IPS-NIHi7 (cell line): ENCODE measurements around the gene ARRB1.

Experiments
- DNase-seq: peaks from one replicate; pipeline ENCODE4 v3.0.0; 2012; ENCODE audit warnings: mixed read lengths; ENCODE audit errors: extremely low spot score

The ARRB1 gene

GRCh38 chr11:75301601-75302345 lies 49.7 kb downstream of the ARRB1 start:
- DNase-seq, result no peak

GRCh38 chr11:75301131-75301530 lies 50.3 kb downstream of the ARRB1 start:
- no peak for DNase-seq

GRCh38 chr11:75298976-75299260 lies 52.5 kb downstream of the ARRB1 start:
- no peak for DNase-seq

GRCh38 chr11:75298191-75298975 lies 53.1 kb downstream of the ARRB1 start:
- DNase-seq, result no peak

GRCh38 chr11:75293903-75294302 lies 57.6 kb downstream of the ARRB1 start:
- DNase-seq, result no peak

- no peak for DNase-seq
Measured at GRCh38 chr11:75292943-75293342, 58.5 kb downstream of the ARRB1 start.

- no peak for DNase-seq
Measured at GRCh38 chr11:75291741-75292140, 59.7 kb downstream of the ARRB1 start.

- DNase-seq, result no peak
Measured at GRCh38 chr11:75289919-75290318, 61.5 kb downstream of the ARRB1 start.

GRCh38 chr11:75289511-75289760 lies 62.0 kb downstream of the ARRB1 start:
- no peak for DNase-seq

GRCh38 chr11:75287579-75287978 lies 63.9 kb downstream of the ARRB1 start:
- no peak for DNase-seq

GRCh38 chr11:75286826-75287465 lies 64.5 kb downstream of the ARRB1 start:
- DNase-seq, result no peak

- no peak for DNase-seq
Measured at GRCh38 chr11:75285776-75286360, 65.6 kb downstream of the ARRB1 start.

- DNase-seq, result peak; percentile 51
Measured at GRCh38 chr11:75283391-75283931, 68.0 kb downstream of the ARRB1 start.

- DNase-seq, result no peak
Measured at GRCh38 chr11:75281469-75282095, 69.9 kb downstream of the ARRB1 start.

- no peak for DNase-seq
Measured at GRCh38 chr11:75280770-75281468, 70.5 kb downstream of the ARRB1 start.

- peak; percentile 96 for DNase-seq
Measured at GRCh38 chr11:75280227-75280701, 71.2 kb downstream of the ARRB1 start.

GRCh38 chr11:75279273-75279672 lies 72.2 kb downstream of the ARRB1 start:
- no peak for DNase-seq

- DNase-seq, result no peak
Measured at GRCh38 chr11:75277991-75278790, 73.3 kb downstream of the ARRB1 start.

GRCh38 chr11:75277211-75277805 lies 74.2 kb downstream of the ARRB1 start:
- DNase-seq, result no peak

- DNase-seq, result no peak
Measured at GRCh38 chr11:75276686-75277085, 74.8 kb downstream of the ARRB1 start.
